HCT116 (cell line): ENCODE data around the gene YIPF2. TPM values are rescaled to one million over a fixed set of nuclear protein-coding genes. Genes with fewer than 3 reads are reported as not detected.

Experiments
- ATAC-seq: fragments of 200-7000 bp; cut with Tn5 transposase; 2 replicates; pipeline ENCODE4 v1.9.1; 2020; ENCODE audit warnings: mild to moderate bottlenecking, moderate library complexity
- BruUV-seq: library from RNA; stranded (reverse); fragments of 400-500 nt; replicated peaks from 2 replicates; lab custom pipeline; 2021; lab: Mats Ljungman, UMichigan
- CTCF ChIA-PET: fragments of 300-600 bp; sonication (Branson Sonifier 250); formaldehyde crosslinking; loops from one replicate; lab custom pipeline; 2021; ENCODE audit warnings: antibody characterized with exemption; lab: Charles Lee
- POLR2A ChIA-PET: fragments of 300-600, 350-600 bp; sonication (Branson Sonifier 250); formaldehyde crosslinking; loops from one replicate; lab custom pipeline; 2021; ENCODE audit warnings: antibody characterized with exemption; lab: Charles Lee
- RAD21 ChIA-PET, 2 experiments: fragments of 300-600 bp; sonication (Branson Sonifier 250); formaldehyde crosslinking; loops; one replicate each; lab custom pipeline; 2023; ENCODE audit warnings: low total read pairs in 2 of 2; ENCODE audit not compliant: uncharacterized antibody in 2 of 2, unreplicated experiment in 2 of 2, low non-redundant PET in 1 of 2; lab: Charles Lee
- DNase-seq: peaks from one replicate; pipeline ENCODE4 v3.0.0-alpha.2; 2010; ENCODE audit warnings: low read depth, low spot score
- H2AFZ ChIP-seq: fragments of 200-600 bp; shearing (Covaris generic), sonication (generic); 2 replicates; pipeline ENCODE4 v1.6.1; 2017; ENCODE audit warnings: low read depth, mixed run types, mixed read lengths, antibody characterized with exemption, low read length; ENCODE audit not compliant: poor library complexity, severe bottlenecking
- H3K27ac ChIP-seq: 2 replicates; pipeline ENCODE4 v1.5.1; 2012; ENCODE audit warnings: low read depth, low read length
- H3K27me3 ChIP-seq: fragments of 200-600 bp; sonication (generic); 2 replicates; pipeline ENCODE4 v1.6.1; 2016; ENCODE audit warnings: mixed run types, low read length, mixed read lengths; ENCODE audit not compliant: insufficient read depth
- H3K36me3 ChIP-seq, 2 experiments: fragments of 200-500 bp in 1 of 2; fragments of 200-600 bp in 1 of 2; sonication (Bioruptor generic) in 1 of 2; sonication (generic) in 1 of 2; 2 replicates each; pipeline versions ENCODE4 v1.5.1 to v1.6.1; 2014 to 2016; ENCODE audit warnings: low read length in 2 of 2, inconsistent platforms in 1 of 2, mixed read lengths in 1 of 2, mixed run types in 1 of 2; ENCODE audit not compliant: insufficient read depth in 2 of 2, control insufficient read depth in 1 of 2
- H3K4me1 ChIP-seq, 2 experiments: fragments of 200-600 bp in 1 of 2; sonication (generic) in 1 of 2; 2 replicates each; pipeline versions ENCODE4 v1.5.1 to v1.6.1; 2012 to 2017; ENCODE audit warnings: low read length in 2 of 2, inconsistent platforms in 1 of 2, mild to moderate bottlenecking in 1 of 2, mixed read lengths in 1 of 2, mixed run types in 1 of 2, moderate library complexity in 1 of 2; ENCODE audit not compliant: insufficient read depth in 2 of 2, control insufficient read depth in 1 of 2
- H3K4me2 ChIP-seq: fragments of 200-600 bp; sonication (generic); 2 replicates; pipeline ENCODE4 v1.6.1; 2017; ENCODE audit warnings: mixed run types, low read length, mixed read lengths
- H3K4me3 ChIP-seq, 2 experiments: fragments of 200-600 bp in 1 of 2; sonication (generic) in 1 of 2; replicated peaks in 1 of 2; 2 replicates each; pipeline ENCODE4 v1.5.1; 2011 to 2016; ENCODE audit warnings: low read length in 2 of 2, control low read depth in 1 of 2, low read depth in 1 of 2, mild to moderate bottlenecking in 1 of 2, mixed read lengths in 1 of 2, mixed run types in 1 of 2
- H3K79me2 ChIP-seq: fragments of 200-600 bp; sonication (generic); 2 replicates; pipeline ENCODE4 v1.6.1; 2017; ENCODE audit warnings: mild to moderate bottlenecking, mixed run types, low read length, moderate library complexity, mixed read lengths; ENCODE audit not compliant: insufficient read depth
- H3K9ac ChIP-seq: fragments of 200-600 bp; sonication (generic); 2 replicates; pipeline ENCODE4 v1.6.1; 2016; ENCODE audit warnings: low read length, mixed read lengths
- H3K9me2 ChIP-seq: fragments of 200-600 bp; sonication (generic), shearing (Covaris generic); 2 replicates; pipeline ENCODE4 v1.6.1; 2017; ENCODE audit warnings: mixed run types, mild to moderate bottlenecking, moderate library complexity; ENCODE audit not compliant: insufficient read depth
- H3K9me3 ChIP-seq, 2 experiments: fragments of 200-500 bp in 1 of 2; fragments of 200-600 bp in 1 of 2; sonication (Bioruptor generic) in 1 of 2; sonication (generic) in 1 of 2; 2 replicates each; pipeline ENCODE4 v1.6.1; 2014 to 2017; ENCODE audit warnings: low read length in 2 of 2, mixed read lengths in 2 of 2, inconsistent platforms in 1 of 2, low read depth in 1 of 2, mild to moderate bottlenecking in 1 of 2, mixed run types in 1 of 2, moderate library complexity in 1 of 2; ENCODE audit not compliant: control insufficient read depth in 1 of 2, insufficient read depth in 1 of 2
- H4K20me1 ChIP-seq: fragments of 200-600 bp; sonication (generic), shearing (Covaris generic); 2 replicates; pipeline ENCODE4 v1.6.1; 2017; ENCODE audit warnings: mixed run types, mild to moderate bottlenecking, moderate library complexity; ENCODE audit not compliant: insufficient read depth
- CTCF ChIP-seq, 3 experiments: fragments of 200-600 bp in 1 of 3; sonication (generic) in 1 of 3; IDR thresholded peaks in 2 of 3; conservative IDR thresholded peaks in 1 of 3; 2 replicates each; pipeline ENCODE4 v1.5.1; 2012 to 2017; ENCODE audit warnings: low read depth in 2 of 3, low read length in 2 of 3, antibody characterized with exemption in 1 of 3, borderline replicate concordance in 1 of 3, control low read depth in 1 of 3, mild to moderate bottlenecking in 1 of 3, mixed read lengths in 1 of 3, mixed run types in 1 of 3, moderate library complexity in 1 of 3; ENCODE audit not compliant: insufficient read depth in 1 of 3
- EGR1 ChIP-seq: IDR thresholded peaks from 2 replicates; pipeline ENCODE4 v1.6.1; 2012; ENCODE audit warnings: low read depth
- ELF1 ChIP-seq: IDR thresholded peaks from 2 replicates; pipeline ENCODE4 v1.6.1; 2012; ENCODE audit warnings: low read depth, borderline replicate concordance
- EZH2 ChIP-seq: fragments of 200-600 bp; sonication (generic); IDR thresholded peaks from 2 replicates; pipeline ENCODE4 v1.6.1; 2017; ENCODE audit warnings: antibody characterized with exemption, mixed run types
- FOSL1 ChIP-seq: IDR thresholded peaks from 2 replicates; pipeline ENCODE4 v1.6.1; 2012; ENCODE audit warnings: low read depth
- JUND ChIP-seq: IDR thresholded peaks from 2 replicates; pipeline ENCODE4 v1.6.1; 2012
- MAX ChIP-seq: IDR thresholded peaks from 2 replicates; pipeline ENCODE4 v1.6.1; 2012
- SIN3A ChIP-seq: IDR thresholded peaks from 2 replicates; pipeline ENCODE4 v1.6.1; 2012; ENCODE audit warnings: low read depth
- ZNF274 ChIP-seq: fragments of 200-500 bp; sonication (Bioruptor generic); IDR thresholded peaks from 2 replicates; pipeline ENCODE4 v1.6.1; 2014; ENCODE audit warnings: mild to moderate bottlenecking, low read depth, low read length, inconsistent platforms
- intact Hi-C: fragments of 100-400 bp; cut with micrococcal nuclease; formaldehyde crosslinking; loops from 2 replicates; pipeline ENCODE4 v1.10.0; 2022
- total RNA-seq: library from RNA; stranded (reverse); gene quantifications from one replicate; pipeline ENCODE4 v1.2.1, GENCODE V29; 2021; ENCODE audit not compliant: unreplicated experiment

The YIPF2 gene
- total RNA-seq, 1 experiment from 2014 or later = 44.7 TPM

- Histone ChIP-seq H3K4me2 (no peak overlapping the region), H3K36me3 (peaks cover 16 to 26% of the 10 kb centered on the region in 2 experiments), H3K9me3 (no peaks in the 10 kb centered on the region), H2AFZ (no peak overlapping the region), H3K4me3 (no peak overlapping the region), H3K9ac (no peak overlapping the region), H3K79me2 (no peaks in the 10 kb centered on the region), H3K27ac (no peak overlapping the region), H4K20me1 (no peaks in the 10 kb centered on the region), H3K27me3 (no peaks in the 10 kb centered on the region), H3K4me1 (peaks cover 0 to 8% of the 10 kb centered on the region in 2 experiments; a peak in 2 of 4 replicates), H3K9me2 (no peaks in the 10 kb centered on the region)
- CTCF ChIA-PET = no interaction called here
- TF ChIP-seq JUND = no peak
- no peak for TF ChIP-seq SIN3A
- TF ChIP-seq FOSL1 = no peak
- TF ChIP-seq EZH2 = no peak
- no peak for TF ChIP-seq EGR1
- TF ChIP-seq CTCF (IDR thresholded peaks at IDR 0.05 in 2 of 3, conservative IDR thresholded peaks at IDR 0.05 in 1 of 3; ENCODE audit: borderline replicate concordance in 1 of 3, insufficient read depth in 1 of 3, low read depth in 2 of 3, low read length in 2 of 3) = no peak
- TF ChIP-seq ELF1 = no peak
- no peak for TF ChIP-seq ZNF274
- TF ChIP-seq MAX = no peak
- POLR2A ChIA-PET = no interaction called here
- RAD21 ChIA-PET = no interaction called here
- intact Hi-C loops = no loop called here
- BruUV-seq = no TSS peak
- no peak for DNase-seq
- no peak for ATAC-seq
Observed at GRCh38 chr19:10920288-10920655, 8.2 kb downstream of the YIPF2 start.
